PFSK-1 (cell line): ENCODE measurements around the gene CUL9.

Experiments used
- FOXP2 ChIP-seq: optimal IDR thresholded peaks from 2 replicates; pipeline ENCODE3; 2011; ENCODE audit warnings: borderline replicate concordance, control low read depth, inconsistent platforms; ENCODE audit not compliant: insufficient read depth; ENCODE audit errors: extremely low read length, extremely low read depth
- POLR2AphosphoS5 ChIP-seq: IDR thresholded peaks from 2 replicates; pipeline ENCODE4 v1.6.1; 2012; ENCODE audit warnings: low read depth, mild to moderate bottlenecking, control low read depth, low read length, moderate library complexity
- SIN3A ChIP-seq: IDR thresholded peaks from 2 replicates; pipeline ENCODE4 v1.6.1; 2012; ENCODE audit warnings: mild to moderate bottlenecking, low read length, moderate library complexity, borderline replicate concordance; ENCODE audit not compliant: insufficient read depth
- TAF1 ChIP-seq: IDR thresholded peaks from 2 replicates; pipeline ENCODE4 v1.6.1; 2012; ENCODE audit warnings: low read length, control low read depth, borderline replicate concordance; ENCODE audit not compliant: insufficient read depth
- TF ChIP-seq, protein P1 (sequence below), 2 experiments: IDR thresholded peaks; 2 replicates each; pipeline versions ENCODE4 v1.6.1 to v1.8.0; 2011 to 2012; ENCODE audit warnings: low read depth in 2 of 2, low read length in 2 of 2, control low read depth in 1 of 2, inconsistent platforms in 1 of 2, mild to moderate bottlenecking in 1 of 2, moderate library complexity in 1 of 2; ENCODE audit not compliant: insufficient read depth in 1 of 2

- no peak for TF ChIP-seq SIN3A
- TF ChIP-seq TAF1: no peak
- no peak for TF ChIP-seq POLR2AphosphoS5
- TF ChIP-seq, protein P1, sequence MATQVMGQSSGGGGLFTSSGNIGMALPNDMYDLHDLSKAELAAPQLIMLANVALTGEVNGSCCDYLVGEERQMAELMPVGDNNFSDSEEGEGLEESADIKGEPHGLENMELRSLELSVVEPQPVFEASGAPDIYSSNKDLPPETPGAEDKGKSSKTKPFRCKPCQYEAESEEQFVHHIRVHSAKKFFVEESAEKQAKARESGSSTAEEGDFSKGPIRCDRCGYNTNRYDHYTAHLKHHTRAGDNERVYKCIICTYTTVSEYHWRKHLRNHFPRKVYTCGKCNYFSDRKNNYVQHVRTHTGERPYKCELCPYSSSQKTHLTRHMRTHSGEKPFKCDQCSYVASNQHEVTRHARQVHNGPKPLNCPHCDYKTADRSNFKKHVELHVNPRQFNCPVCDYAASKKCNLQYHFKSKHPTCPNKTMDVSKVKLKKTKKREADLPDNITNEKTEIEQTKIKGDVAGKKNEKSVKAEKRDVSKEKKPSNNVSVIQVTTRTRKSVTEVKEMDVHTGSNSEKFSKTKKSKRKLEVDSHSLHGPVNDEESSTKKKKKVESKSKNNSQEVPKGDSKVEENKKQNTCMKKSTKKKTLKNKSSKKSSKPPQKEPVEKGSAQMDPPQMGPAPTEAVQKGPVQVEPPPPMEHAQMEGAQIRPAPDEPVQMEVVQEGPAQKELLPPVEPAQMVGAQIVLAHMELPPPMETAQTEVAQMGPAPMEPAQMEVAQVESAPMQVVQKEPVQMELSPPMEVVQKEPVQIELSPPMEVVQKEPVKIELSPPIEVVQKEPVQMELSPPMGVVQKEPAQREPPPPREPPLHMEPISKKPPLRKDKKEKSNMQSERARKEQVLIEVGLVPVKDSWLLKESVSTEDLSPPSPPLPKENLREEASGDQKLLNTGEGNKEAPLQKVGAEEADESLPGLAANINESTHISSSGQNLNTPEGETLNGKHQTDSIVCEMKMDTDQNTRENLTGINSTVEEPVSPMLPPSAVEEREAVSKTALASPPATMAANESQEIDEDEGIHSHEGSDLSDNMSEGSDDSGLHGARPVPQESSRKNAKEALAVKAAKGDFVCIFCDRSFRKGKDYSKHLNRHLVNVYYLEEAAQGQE (IDR thresholded peaks at IDR 0.05; ENCODE audit: insufficient read depth in 1 of 2, low read depth in 2 of 2, low read length in 2 of 2): no peak
- peak; percentile 63 for TF ChIP-seq FOXP2
Observed at GRCh38 chr6:43247114-43247999, 65.4 kb downstream of the CUL9 start.
